Panc1 (cell line): Measurements from ENCODE around the gene MMS22L. TPM values are rescaled to one million over a fixed set of nuclear protein-coding genes. Genes with fewer than 3 reads are reported as not detected.

Experiments used
- ATAC-seq: fragments of 200-7000 bp; cut with Tn5 transposase; 2 replicates; pipeline ENCODE4 v1.9.1; 2020; ENCODE audit warnings: mild to moderate bottlenecking, moderate library complexity
- BruUV-seq: library from RNA; stranded (reverse); fragments of 400-500 nt; replicated peaks from 2 replicates; lab custom pipeline; 2021; lab: Mats Ljungman, UMichigan
- CTCF ChIA-PET: fragments of 300-600 bp; sonication (Branson Sonifier 250); formaldehyde crosslinking; loops from one replicate; lab custom pipeline; 2022; ENCODE audit warnings: antibody characterized with exemption; lab: Charles Lee
- POLR2A ChIA-PET: fragments of 300-600 bp; sonication (Branson Sonifier 250); formaldehyde crosslinking; loops from one replicate; lab custom pipeline; 2022; ENCODE audit warnings: antibody characterized with exemption; lab: Charles Lee
- DNase-seq: peaks from one replicate; pipeline ENCODE4 v3.0.0-alpha.2; 2010; ENCODE audit warnings: low read depth, low spot score
- H3K27ac ChIP-seq: 2 replicates; pipeline ENCODE4 v1.5.1; 2011; ENCODE audit warnings: mild to moderate bottlenecking, low read length, inconsistent platforms
- H3K27me3 ChIP-seq: fragments of 200-500 bp; sonication (Bioruptor generic); 2 replicates; pipeline ENCODE4 v1.6.0; 2014; ENCODE audit warnings: low read length, inconsistent platforms; ENCODE audit not compliant: control insufficient read depth, insufficient read depth
- H3K36me3 ChIP-seq: fragments of 200-500 bp; sonication (Bioruptor generic); 2 replicates; pipeline ENCODE4 v1.5.1; 2014; ENCODE audit warnings: inconsistent platforms, mild to moderate bottlenecking, low read length, moderate library complexity; ENCODE audit not compliant: control insufficient read depth, insufficient read depth
- H3K4me1 ChIP-seq: 2 replicates; pipeline ENCODE4 v1.5.1; 2011; ENCODE audit warnings: inconsistent platforms, mild to moderate bottlenecking, low read length, moderate library complexity; ENCODE audit not compliant: control insufficient read depth, insufficient read depth
- H3K4me3 ChIP-seq, 2 experiments: 2 replicates each; pipeline ENCODE4 v1.5.1; 2011 to 2012; ENCODE audit warnings: low read depth in 2 of 2, low read length in 2 of 2, mild to moderate bottlenecking in 2 of 2, inconsistent platforms in 1 of 2, moderate library complexity in 1 of 2
- H3K9me3 ChIP-seq: fragments of 200-500 bp; sonication (Bioruptor generic); 2 replicates; pipeline ENCODE4 v1.5.1; 2014; ENCODE audit warnings: low read depth, mild to moderate bottlenecking, inconsistent platforms, low read length, moderate library complexity; ENCODE audit not compliant: control insufficient read depth, insufficient read depth
- POLR2AphosphoS5 ChIP-seq: IDR thresholded peaks from 2 replicates; pipeline ENCODE4 v1.6.1; 2012; ENCODE audit warnings: mild to moderate bottlenecking, low read depth, low read length, moderate library complexity
- REST ChIP-seq, 2 experiments: IDR thresholded peaks; 2 replicates each; pipeline ENCODE4 v1.6.1; 2011 to 2012; ENCODE audit warnings: low read depth in 2 of 2, control low read depth in 1 of 2, low read length in 1 of 2, mild to moderate bottlenecking in 1 of 2, moderate library complexity in 1 of 2; ENCODE audit not compliant: insufficient read depth in 1 of 2
- SIN3A ChIP-seq: IDR thresholded peaks from 2 replicates; pipeline ENCODE4 v1.6.1; 2012; ENCODE audit warnings: low read depth, mild to moderate bottlenecking, low read length, moderate library complexity, borderline replicate concordance; ENCODE audit not compliant: insufficient read depth
- TCF7L2 ChIP-seq: IDR thresholded peaks from 2 replicates; pipeline ENCODE4 v1.6.1; 2011; ENCODE audit warnings: mild to moderate bottlenecking, low read depth, low read length, inconsistent platforms
- in situ Hi-C: cut with HindIII; loops from 2 replicates; pipeline ENCODE4 v1.10.0; 2016; ENCODE audit warnings: low sequenced_read_pairs, low pct_unique_long_range_greater_than_20kb
- intact Hi-C: fragments of 100-400 bp; cut with micrococcal nuclease; formaldehyde crosslinking; loops from one replicate; pipeline ENCODE4 v1.10.0; 2022; ENCODE audit not compliant: unreplicated experiment
- total RNA-seq: library from RNA; stranded (reverse); gene quantifications from one replicate; pipeline ENCODE4 v1.2.1, GENCODE V29; 2021; ENCODE audit not compliant: unreplicated experiment
- TF ChIP-seq, protein P1 (sequence below): fragments of 450-650 bp; IDR thresholded peaks from 2 replicates; pipeline ENCODE4 v1.5.1; 2017; ENCODE audit warnings: mild to moderate bottlenecking

Gene MMS22L
- total RNA-seq, 1 experiment from 2014 or later, result 28.5 TPM

- ATAC-seq (no peak), DNase-seq (no peak)
- no peak overlapping the region for H3K27ac ChIP-seq
- CTCF ChIA-PET, result interaction anchor here (0.6 to 0.7 kb wide), 8 partner anchors 22 to 1638 kb away, joined by 3 to 10 read pairs (median 4); no protein-coding TSS in a partner anchor
- no peaks in the 10 kb centered on the region for H3K9me3 ChIP-seq
- no peak overlapping the region for H3K4me3 ChIP-seq
- no peaks in the 10 kb centered on the region; the same call in 1 of the 2 replicates for H3K4me1 ChIP-seq
- peaks cover under 1% of the 10 kb centered on the region; the same call in 1 of the 2 replicates for H3K36me3 ChIP-seq
- H3K27me3 ChIP-seq, result no peaks in the 10 kb centered on the region
- in situ Hi-C loops, result no loop called here
- intact Hi-C loops, result loop anchor here (10.0 kb wide), 1 partner anchor 180 kb away; no protein-coding TSS in a partner anchor
- POLR2A ChIA-PET, result interaction anchor here (0.6 kb wide), 1 partner anchor 19 kb away, joined by 3 read pairs; no protein-coding TSS in a partner anchor
- BruUV-seq, result no TSS peak
- TF ChIP-seq SIN3A, result no peak
- TF ChIP-seq REST (IDR thresholded peaks at IDR 0.05; ENCODE audit: insufficient read depth in 1 of 2, low read depth in 2 of 2, low read length in 1 of 2), result no peak
- no peak for TF ChIP-seq TCF7L2
- TF ChIP-seq POLR2AphosphoS5, result no peak
- TF ChIP-seq, protein P1, sequence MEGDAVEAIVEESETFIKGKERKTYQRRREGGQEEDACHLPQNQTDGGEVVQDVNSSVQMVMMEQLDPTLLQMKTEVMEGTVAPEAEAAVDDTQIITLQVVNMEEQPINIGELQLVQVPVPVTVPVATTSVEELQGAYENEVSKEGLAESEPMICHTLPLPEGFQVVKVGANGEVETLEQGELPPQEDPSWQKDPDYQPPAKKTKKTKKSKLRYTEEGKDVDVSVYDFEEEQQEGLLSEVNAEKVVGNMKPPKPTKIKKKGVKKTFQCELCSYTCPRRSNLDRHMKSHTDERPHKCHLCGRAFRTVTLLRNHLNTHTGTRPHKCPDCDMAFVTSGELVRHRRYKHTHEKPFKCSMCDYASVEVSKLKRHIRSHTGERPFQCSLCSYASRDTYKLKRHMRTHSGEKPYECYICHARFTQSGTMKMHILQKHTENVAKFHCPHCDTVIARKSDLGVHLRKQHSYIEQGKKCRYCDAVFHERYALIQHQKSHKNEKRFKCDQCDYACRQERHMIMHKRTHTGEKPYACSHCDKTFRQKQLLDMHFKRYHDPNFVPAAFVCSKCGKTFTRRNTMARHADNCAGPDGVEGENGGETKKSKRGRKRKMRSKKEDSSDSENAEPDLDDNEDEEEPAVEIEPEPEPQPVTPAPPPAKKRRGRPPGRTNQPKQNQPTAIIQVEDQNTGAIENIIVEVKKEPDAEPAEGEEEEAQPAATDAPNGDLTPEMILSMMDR, result no peak
Observed at GRCh38 chr6:97214671-97215070, 68.3 kb downstream of the MMS22L start.

GRCh38 chr6:97207383-97207782 is 75.6 kb downstream of the MMS22L start:
- CTCF ChIA-PET, result no interaction called here
- H3K36me3 ChIP-seq, result peaks cover 2% of the 10 kb centered on the region; the same call in 1 of the 2 replicates
- intact Hi-C loops, result no loop called here
- H3K9me3 ChIP-seq, result no peaks in the 10 kb centered on the region
- ATAC-seq, result no peak
- TF ChIP-seq POLR2AphosphoS5, result no peak
- TF ChIP-seq SIN3A, result no peak
- no peak for TF ChIP-seq TCF7L2
- TF ChIP-seq, protein P1, result no peak
- no peak for TF ChIP-seq REST (IDR thresholded peaks at IDR 0.05; ENCODE audit: insufficient read depth in 1 of 2, low read depth in 2 of 2, low read length in 1 of 2)
- H3K27me3 ChIP-seq, result no peaks in the 10 kb centered on the region
- no peak overlapping the region for H3K27ac ChIP-seq
- no peak overlapping the region for H3K4me3 ChIP-seq
- no TSS peak for BruUV-seq
- POLR2A ChIA-PET, result no interaction called here
- in situ Hi-C loops, result no loop called here
- no peak for DNase-seq
- H3K4me1 ChIP-seq, result peaks cover 4% of the 10 kb centered on the region; the same call in 1 of the 2 replicates
